Dendritic cell treated with granulocyte-macrophage colony-stimulating factor and Interleukin-4, amounts not matched to agents 40 ng/mL and 50 ng/mL, for 4 days (primary cell): ENCODE data around the gene NEURL1.

ENCODE experiments used
- H3K27ac Mint-ChIP-seq: one replicate; pipeline ENCODE4 v1.8.0; 2022; ENCODE audit warnings: mild to moderate bottlenecking, mixed read lengths
- H3K27me3 Mint-ChIP-seq: one replicate; pipeline ENCODE4 v1.8.0; 2022; ENCODE audit warnings: mild to moderate bottlenecking, mixed read lengths
- H3K36me3 Mint-ChIP-seq: one replicate; pipeline ENCODE4 v1.8.0; 2022; ENCODE audit warnings: low read depth, mixed read lengths
- H3K4me1 Mint-ChIP-seq: one replicate; pipeline ENCODE4 v1.8.0; 2022; ENCODE audit warnings: low read depth, mixed read lengths
- H3K4me3 Mint-ChIP-seq: one replicate; pipeline ENCODE4 v1.8.0; 2022; ENCODE audit warnings: mild to moderate bottlenecking, moderate library complexity, mixed read lengths
- H3K9me3 Mint-ChIP-seq: one replicate; pipeline ENCODE4 v1.8.0; 2022; ENCODE audit warnings: mixed read lengths
- intact Hi-C: fragments of 100-400 bp; cut with micrococcal nuclease; formaldehyde crosslinking; loops from one replicate; pipeline ENCODE4 v1.15.0; 2022

The NEURL1 gene

GRCh38 chr10:103584216-103585010 lies 90.9 kb downstream of the NEURL1 start:
- Mint-ChIP-seq H3K4me3 (peak overlapping the region; percentile 70), H3K36me3 (no peaks in the 10 kb centered on the region), H3K4me1 (peaks cover 14% of the 10 kb centered on the region), H3K27ac (no peak overlapping the region), H3K27me3 (peaks cover 50% of the 10 kb centered on the region), H3K9me3 (no peaks in the 10 kb centered on the region)
- intact Hi-C loops = no loop called here

DNA sequence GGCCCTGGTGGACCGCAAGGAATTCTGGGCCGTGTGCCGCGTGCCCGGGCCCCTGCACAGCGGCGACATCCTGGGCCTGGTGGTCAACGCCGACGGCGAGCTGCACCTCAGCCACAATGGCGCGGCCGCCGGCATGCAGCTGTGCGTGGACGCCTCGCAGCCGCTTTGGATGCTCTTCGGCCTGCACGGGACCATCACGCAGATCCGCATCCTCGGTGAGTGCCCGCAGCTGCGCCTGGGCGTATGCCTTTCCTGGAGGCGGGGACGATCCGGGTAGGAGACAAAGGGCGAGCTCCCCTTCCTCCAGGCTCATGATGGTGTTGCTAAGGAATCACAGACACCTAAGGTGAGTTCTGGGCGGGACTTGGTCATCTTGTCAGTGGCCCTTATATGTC lies 91.5 kb downstream of the NEURL1 start:
- Mint-ChIP-seq H3K4me3 (peak overlapping the region; percentile 70), H3K27me3 (peaks cover 49% of the 10 kb centered on the region), H3K9me3 (no peaks in the 10 kb centered on the region), H3K36me3 (no peaks in the 10 kb centered on the region), H3K4me1 (peaks cover 14% of the 10 kb centered on the region), H3K27ac (no peak overlapping the region)
- intact Hi-C loops = no loop called here

DNA sequence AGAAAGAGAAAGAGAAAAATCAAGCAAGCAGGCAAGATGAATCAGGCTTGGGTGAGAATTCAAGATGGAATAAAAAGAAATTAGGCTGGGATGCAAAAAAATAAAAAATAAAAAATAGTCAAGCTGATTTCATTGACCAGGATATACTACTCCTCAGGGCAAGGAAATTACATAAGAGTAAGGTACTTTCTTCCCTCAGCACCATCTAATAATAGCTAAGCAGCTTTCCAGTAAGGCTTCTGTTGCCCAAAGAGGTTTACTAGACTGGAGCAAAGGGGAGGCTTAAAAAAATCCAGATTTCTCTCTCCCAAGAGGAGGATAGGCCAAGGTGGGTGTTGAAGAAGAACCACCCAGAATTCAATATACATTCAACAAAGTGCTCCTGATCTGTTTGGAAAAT lies 93.6 kb downstream of the NEURL1 start:
- H3K4me3 Mint-ChIP-seq = no peak overlapping the region
- H3K27me3 Mint-ChIP-seq = peaks cover 44% of the 10 kb centered on the region
- H3K4me1 Mint-ChIP-seq = peaks cover 14% of the 10 kb centered on the region
- no peak overlapping the region for H3K27ac Mint-ChIP-seq
- intact Hi-C loops = no loop called here
- no peaks in the 10 kb centered on the region for H3K36me3 Mint-ChIP-seq
- H3K9me3 Mint-ChIP-seq = no peaks in the 10 kb centered on the region

- Mint-ChIP-seq H3K4me3 (no peak overlapping the region), H3K36me3 (no peaks in the 10 kb centered on the region), H3K9me3 (no peaks in the 10 kb centered on the region), H3K27me3 (peaks cover 27% of the 10 kb centered on the region), H3K27ac (no peak overlapping the region), H3K4me1 (peaks cover 10% of the 10 kb centered on the region)
- intact Hi-C loops = no loop called here
Measured at GRCh38 chr10:103589074-103589630, 95.6 kb downstream of the NEURL1 start.

- Mint-ChIP-seq H3K4me3 (no peak overlapping the region), H3K9me3 (no peaks in the 10 kb centered on the region), H3K27ac (no peak overlapping the region), H3K27me3 (peaks cover 19% of the 10 kb centered on the region), H3K4me1 (peaks cover 10% of the 10 kb centered on the region), H3K36me3 (no peaks in the 10 kb centered on the region)
- intact Hi-C loops = loop anchor here (10.0 kb wide), 1 partner anchor 275 kb away; no protein-coding TSS in a partner anchor
Measured at GRCh38 chr10:103590060-103590459, 96.6 kb downstream of the NEURL1 start.

- H3K27ac Mint-ChIP-seq = no peak overlapping the region
- peaks cover 15% of the 10 kb centered on the region for H3K27me3 Mint-ChIP-seq
- H3K4me3 Mint-ChIP-seq = no peak overlapping the region
- no peaks in the 10 kb centered on the region for H3K36me3 Mint-ChIP-seq
- intact Hi-C loops = loop anchor here (10.0 kb wide), 1 partner anchor 274 kb away; no protein-coding TSS in a partner anchor
- no peaks in the 10 kb centered on the region for H3K9me3 Mint-ChIP-seq
- peaks cover 10% of the 10 kb centered on the region for H3K4me1 Mint-ChIP-seq
Measured at GRCh38 chr10:103590744-103591291, 97.3 kb downstream of the NEURL1 start.

DNA sequence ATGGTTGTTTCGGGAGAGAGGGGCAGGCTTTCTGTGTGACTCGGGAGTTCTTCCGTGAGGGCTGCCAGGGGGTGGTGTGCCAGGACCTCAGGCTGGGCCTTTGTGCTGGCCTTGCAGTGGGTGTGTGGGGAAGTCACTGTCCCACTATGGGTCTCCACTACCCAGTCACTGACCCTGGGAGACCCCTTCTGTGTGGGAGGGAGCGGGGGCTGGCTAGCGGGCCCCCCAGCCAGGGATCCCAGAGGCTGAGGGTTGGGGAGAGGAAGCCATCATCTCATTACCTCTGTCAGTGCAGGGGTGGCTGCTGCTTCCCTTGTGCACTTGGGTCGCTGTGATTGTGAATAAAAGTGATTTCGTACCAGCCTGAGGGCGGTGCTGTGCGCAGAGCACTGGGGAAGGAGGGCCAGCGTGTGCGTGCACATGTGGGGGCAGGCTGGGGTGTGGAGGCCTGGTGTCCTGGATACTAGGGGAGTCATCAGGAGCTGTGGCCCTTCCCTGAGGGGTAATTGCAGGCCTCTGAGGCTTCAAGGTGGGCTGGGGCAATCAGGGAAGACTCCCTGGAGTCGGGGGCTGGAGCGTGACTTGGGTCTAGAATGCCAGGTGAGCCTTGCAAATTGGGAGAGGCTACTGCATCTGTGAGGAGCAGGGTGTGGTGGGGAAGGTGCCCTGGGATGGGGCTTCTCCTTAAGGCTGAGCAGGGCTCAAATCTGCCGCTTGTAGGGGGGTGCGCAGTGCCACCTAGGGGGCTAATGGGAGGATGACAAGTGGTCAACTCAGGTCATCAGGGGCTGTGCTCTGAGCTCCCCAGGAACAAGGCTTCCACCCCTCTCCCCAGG lies 98.9 kb downstream of the NEURL1 start:
- Mint-ChIP-seq H3K27ac (no peak overlapping the region), H3K9me3 (no peaks in the 10 kb centered on the region), H3K36me3 (no peaks in the 10 kb centered on the region), H3K4me3 (no peak overlapping the region), H3K4me1 (peaks cover 10% of the 10 kb centered on the region), H3K27me3 (peaks cover 7% of the 10 kb centered on the region)
- intact Hi-C loops = loop anchor here (10.0 kb wide), 1 partner anchor 272 kb away; no protein-coding TSS in a partner anchor

GRCh38 chr10:103593022-103593570 lies 99.6 kb downstream of the NEURL1 start:
- H3K27me3 Mint-ChIP-seq = peaks cover 7% of the 10 kb centered on the region
- no peak overlapping the region for H3K4me3 Mint-ChIP-seq
- no peaks in the 10 kb centered on the region for H3K9me3 Mint-ChIP-seq
- no peak overlapping the region for H3K27ac Mint-ChIP-seq
- H3K4me1 Mint-ChIP-seq = peaks cover 9% of the 10 kb centered on the region
- no peaks in the 10 kb centered on the region for H3K36me3 Mint-ChIP-seq
- intact Hi-C loops = loop anchor here (10.0 kb wide), 1 partner anchor 272 kb away; no protein-coding TSS in a partner anchor

GRCh38 chr10:103595933-103596726 lies 102.6 kb downstream of the NEURL1 start:
- Mint-ChIP-seq H3K9me3 (no peaks in the 10 kb centered on the region), H3K27ac (no peak overlapping the region), H3K36me3 (no peaks in the 10 kb centered on the region), H3K4me1 (no peaks in the 10 kb centered on the region), H3K27me3 (no peaks in the 10 kb centered on the region), H3K4me3 (no peak overlapping the region)
- intact Hi-C loops = loop anchor here (10.0 kb wide), 1 partner anchor 269 kb away; no protein-coding TSS in a partner anchor

- Mint-ChIP-seq H3K27ac (no peak overlapping the region), H3K36me3 (peaks cover 4% of the 10 kb centered on the region), H3K4me3 (no peak overlapping the region), H3K9me3 (no peaks in the 10 kb centered on the region), H3K4me1 (no peaks in the 10 kb centered on the region), H3K27me3 (no peaks in the 10 kb centered on the region)
- intact Hi-C loops = loop anchor here (10.0 kb wide), 1 partner anchor 268 kb away; no protein-coding TSS in a partner anchor
Measured at GRCh38 chr10:103597003-103597402, 103.5 kb downstream of the NEURL1 start.

DNA sequence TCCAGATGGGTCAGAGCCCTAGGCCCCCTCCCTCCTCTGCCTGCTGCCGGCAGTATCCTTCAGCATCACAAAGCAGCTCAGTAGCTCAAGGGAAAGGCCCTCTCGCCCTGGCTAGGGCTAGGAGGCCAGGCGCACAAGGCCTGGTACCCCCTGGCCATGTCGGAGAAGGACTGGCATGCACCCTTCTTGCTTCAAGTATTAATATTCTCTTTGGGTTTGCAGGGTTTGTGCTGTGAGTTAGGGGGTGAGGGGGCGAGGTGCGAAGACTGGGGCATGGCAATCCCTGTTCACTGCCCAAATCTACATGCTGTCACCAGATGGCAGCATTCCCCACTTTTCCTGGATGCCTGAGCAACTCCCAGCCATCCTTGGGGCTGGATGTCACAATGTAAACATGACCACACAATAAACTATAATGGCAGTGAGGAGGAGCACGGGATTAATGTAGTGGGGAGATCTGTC lies 105.2 kb downstream of the NEURL1 start:
- H3K27ac Mint-ChIP-seq = no peak overlapping the region
- peaks cover 16% of the 10 kb centered on the region for H3K36me3 Mint-ChIP-seq
- H3K27me3 Mint-ChIP-seq = no peaks in the 10 kb centered on the region
- no peaks in the 10 kb centered on the region for H3K4me1 Mint-ChIP-seq
- intact Hi-C loops = loop anchor here (10.0 kb wide), 1 partner anchor 266 kb away; no protein-coding TSS in a partner anchor
- no peaks in the 10 kb centered on the region for H3K9me3 Mint-ChIP-seq
- no peak overlapping the region for H3K4me3 Mint-ChIP-seq

GRCh38 chr10:103599211-103599610 lies 105.7 kb downstream of the NEURL1 start:
- intact Hi-C loops = loop anchor here (10.0 kb wide), 1 partner anchor 266 kb away; no protein-coding TSS in a partner anchor
- Mint-ChIP-seq H3K4me3 (no peak overlapping the region), H3K9me3 (no peaks in the 10 kb centered on the region), H3K4me1 (no peaks in the 10 kb centered on the region), H3K27ac (no peak overlapping the region), H3K36me3 (peaks cover 16% of the 10 kb centered on the region), H3K27me3 (no peaks in the 10 kb centered on the region)
